Measurements from ENCODE around the gene VDR.

Gene VDR

GRCh38 chr12:47804171-47804570 lies 100.6 kb downstream of the VDR start:
- Histone ChIP-seq H2BK12ac (ENCODE audit: low read length in 2 of 2) (peak overlapping the region in 1 of 2 experiments; percentile 6), H3K9me3 (ENCODE audit: control insufficient read depth, low read length) (no peaks in the 10 kb centered on the region), H3K27me3 (ENCODE audit: control insufficient read depth in 1 of 2, insufficient read depth in 1 of 2, low read length in 2 of 2) (no peaks in the 10 kb centered on the region), H3K4ac (ENCODE audit: low read depth in 1 of 2, low read length in 2 of 2) (no peak overlapping the region), H4K91ac (ENCODE audit: low read length) (no peak overlapping the region), H2BK120ac (ENCODE audit: low read depth, low read length) (no peak overlapping the region), H3K4me2 (ENCODE audit: low read length, poor library complexity, severe bottlenecking) (no peak overlapping the region), H3K4me1 (ENCODE audit: control insufficient read depth, insufficient read depth, low read depth, low read length) (peaks cover 61% of the 10 kb centered on the region), H4K8ac (ENCODE audit: low read length) (no peak overlapping the region), H2BK5ac (ENCODE audit: low read depth, low read length, poor library complexity, severe bottlenecking) (no peak overlapping the region), H3K79me1 (replicated peaks; ENCODE audit: low read length, poor library complexity, severe bottlenecking) (peaks cover 18% of the 10 kb centered on the region), H3K18ac (ENCODE audit: low read depth in 1 of 2, low read length in 2 of 2) (no peak overlapping the region), H3K36me3 (ENCODE audit: control insufficient read depth in 1 of 2, insufficient read depth in 2 of 2, low read depth in 1 of 2, low read length in 2 of 2) (peaks cover 48 to 55% of the 10 kb centered on the region in 2 experiments), H3K23ac (ENCODE audit: low read length in 2 of 2) (peak overlapping the region in 1 of 2 experiments; percentile 35), H3K4me3 (ENCODE audit: insufficient read depth in 1 of 2, low read depth in 1 of 2, low read length in 2 of 2) (no peak overlapping the region), H2AFZ (ENCODE audit: low read depth, low read length) (no peak overlapping the region), H2AK5ac (ENCODE audit: low read length, severe bottlenecking) (no peak overlapping the region), H3K27ac (ENCODE audit: low read length, poor library complexity, severe bottlenecking) (no peak overlapping the region), H2BK15ac (ENCODE audit: low read depth, poor library complexity, severe bottlenecking) (no peak overlapping the region), H3K9ac (ENCODE audit: low read length) (peak overlapping the region; percentile 56), H3K14ac (ENCODE audit: low read length in 2 of 2) (no peak overlapping the region)
- 99% methylated on average over 8 of the region's 8 CpGs for WGBS
- DNase-seq, result no peak

GRCh38 chr12:47803191-47803875 lies 101.5 kb downstream of the VDR start:
- Histone ChIP-seq H4K91ac (ENCODE audit: low read length) (no peak overlapping the region), H3K27ac (ENCODE audit: low read length, poor library complexity, severe bottlenecking) (no peak overlapping the region), H3K4me3 (ENCODE audit: insufficient read depth in 1 of 2, low read depth in 1 of 2, low read length in 2 of 2) (no peak overlapping the region), H3K9me3 (ENCODE audit: control insufficient read depth, low read length) (no peaks in the 10 kb centered on the region), H2BK12ac (ENCODE audit: low read length in 2 of 2) (no peak overlapping the region), H3K18ac (ENCODE audit: low read depth in 1 of 2, low read length in 2 of 2) (peak overlapping the region in 1 of 2 experiments; percentile 67), H3K9ac (ENCODE audit: low read length) (peak overlapping the region; percentile 56), H3K36me3 (ENCODE audit: control insufficient read depth in 1 of 2, insufficient read depth in 2 of 2, low read depth in 1 of 2, low read length in 2 of 2) (peaks cover 56 to 60% of the 10 kb centered on the region in 2 experiments), H2BK15ac (ENCODE audit: low read depth, poor library complexity, severe bottlenecking) (no peak overlapping the region), H3K14ac (ENCODE audit: low read length in 2 of 2) (peak overlapping the region in 1 of 2 experiments; percentile 35), H3K27me3 (ENCODE audit: control insufficient read depth in 1 of 2, insufficient read depth in 1 of 2, low read length in 2 of 2) (no peaks in the 10 kb centered on the region), H4K8ac (ENCODE audit: low read length) (no peak overlapping the region), H3K79me1 (replicated peaks; ENCODE audit: low read length, poor library complexity, severe bottlenecking) (peaks cover 18% of the 10 kb centered on the region), H2AFZ (ENCODE audit: low read depth, low read length) (no peak overlapping the region), H3K4ac (ENCODE audit: low read depth in 1 of 2, low read length in 2 of 2) (no peak overlapping the region), H3K23ac (ENCODE audit: low read length in 2 of 2) (peak overlapping the region in 1 of 2 experiments; percentile 75), H2AK5ac (ENCODE audit: low read length, severe bottlenecking) (no peak overlapping the region), H2BK120ac (ENCODE audit: low read depth, low read length) (no peak overlapping the region), H3K4me2 (ENCODE audit: low read length, poor library complexity, severe bottlenecking) (no peak overlapping the region), H3K4me1 (ENCODE audit: control insufficient read depth, insufficient read depth, low read depth, low read length) (peaks cover 53% of the 10 kb centered on the region), H2BK5ac (ENCODE audit: low read depth, low read length, poor library complexity, severe bottlenecking) (no peak overlapping the region)
- 88% methylated on average over 12 of the region's 12 CpGs for WGBS
- DNase-seq, result no peak

GRCh38 chr12:47802312-47802711 lies 102.5 kb downstream of the VDR start:
- no peak for DNase-seq
- 74% methylated on average over 5 of the region's 5 CpGs for WGBS

GRCh38 chr12:47801904-47802246 lies 102.9 kb downstream of the VDR start:
- DNase-seq, result no peak
- H4K8ac ChIP-seq (ENCODE audit: low read length), result peak overlapping the region; percentile 62
- H3K4me1 ChIP-seq (ENCODE audit: control insufficient read depth, insufficient read depth, low read depth, low read length), result peaks cover 40% of the 10 kb centered on the region
- H3K4me2 ChIP-seq (ENCODE audit: low read length, poor library complexity, severe bottlenecking), result no peak overlapping the region
- H3K23ac ChIP-seq (ENCODE audit: low read length in 2 of 2), result peak overlapping the region in 1 of 2 experiments; percentile 77
- H3K27ac ChIP-seq (ENCODE audit: low read length, poor library complexity, severe bottlenecking), result no peak overlapping the region
- H2AFZ ChIP-seq (ENCODE audit: low read depth, low read length), result no peak overlapping the region
- peak overlapping the region; percentile 58 for H2AK5ac ChIP-seq (ENCODE audit: low read length, severe bottlenecking)
- H4K91ac ChIP-seq (ENCODE audit: low read length), result peak overlapping the region; percentile 46
- peak overlapping the region in 1 of 2 experiments; percentile 6 for H3K18ac ChIP-seq (ENCODE audit: low read depth in 1 of 2, low read length in 2 of 2)
- no peak overlapping the region for H2BK120ac ChIP-seq (ENCODE audit: low read depth, low read length)
- H3K36me3 ChIP-seq (ENCODE audit: control insufficient read depth in 1 of 2, insufficient read depth in 2 of 2, low read depth in 1 of 2, low read length in 2 of 2), result peaks cover 69 to 70% of the 10 kb centered on the region in 2 experiments
- peaks cover 29% of the 10 kb centered on the region for H3K79me1 ChIP-seq (replicated peaks; ENCODE audit: low read length, poor library complexity, severe bottlenecking)
- H3K9ac ChIP-seq (ENCODE audit: low read length), result peak overlapping the region; percentile 46
- H2BK12ac ChIP-seq (ENCODE audit: low read length in 2 of 2), result no peak overlapping the region
- H3K27me3 ChIP-seq (ENCODE audit: control insufficient read depth in 1 of 2, insufficient read depth in 1 of 2, low read length in 2 of 2), result no peaks in the 10 kb centered on the region
- H3K14ac ChIP-seq (ENCODE audit: low read length in 2 of 2), result no peak overlapping the region
- H2BK15ac ChIP-seq (ENCODE audit: low read depth, poor library complexity, severe bottlenecking), result no peak overlapping the region
- H3K4me3 ChIP-seq (ENCODE audit: insufficient read depth in 1 of 2, low read depth in 1 of 2, low read length in 2 of 2), result no peak overlapping the region
- WGBS, result 82% methylated on average over 8 of the region's 9 CpGs
- H3K9me3 ChIP-seq (ENCODE audit: control insufficient read depth, low read length), result no peaks in the 10 kb centered on the region
- H2BK5ac ChIP-seq (ENCODE audit: low read depth, low read length, poor library complexity, severe bottlenecking), result no peak overlapping the region
- H3K4ac ChIP-seq (ENCODE audit: low read depth in 1 of 2, low read length in 2 of 2), result peak overlapping the region in 1 of 2 experiments; percentile 46

More at GRCh38 chr12:47802312-47802711, 102.5 kb downstream of the VDR start:
- Histone ChIP-seq H2BK120ac (ENCODE audit: low read depth, low read length) (no peak overlapping the region), H3K23ac (ENCODE audit: low read length in 2 of 2) (peak overlapping the region in 1 of 2 experiments; percentile 77), H2BK12ac (ENCODE audit: low read length in 2 of 2) (no peak overlapping the region), H2AFZ (ENCODE audit: low read depth, low read length) (no peak overlapping the region), H3K4ac (ENCODE audit: low read depth in 1 of 2, low read length in 2 of 2) (peak overlapping the region in 1 of 2 experiments; percentile 46), H4K91ac (ENCODE audit: low read length) (no peak overlapping the region), H3K4me1 (ENCODE audit: control insufficient read depth, insufficient read depth, low read depth, low read length) (peaks cover 43% of the 10 kb centered on the region), H2BK5ac (ENCODE audit: low read depth, low read length, poor library complexity, severe bottlenecking) (no peak overlapping the region), H3K27ac (ENCODE audit: low read length, poor library complexity, severe bottlenecking) (no peak overlapping the region), H3K4me2 (ENCODE audit: low read length, poor library complexity, severe bottlenecking) (peak overlapping the region; percentile 17), H2BK15ac (ENCODE audit: low read depth, poor library complexity, severe bottlenecking) (peak overlapping the region; percentile 48), H3K18ac (ENCODE audit: low read depth in 1 of 2, low read length in 2 of 2) (peak overlapping the region; percentile 6 to 63), H4K8ac (ENCODE audit: low read length) (no peak overlapping the region), H3K9ac (ENCODE audit: low read length) (peak overlapping the region; percentile 46), H3K79me1 (replicated peaks; ENCODE audit: low read length, poor library complexity, severe bottlenecking) (peaks cover 26% of the 10 kb centered on the region), H3K27me3 (ENCODE audit: control insufficient read depth in 1 of 2, insufficient read depth in 1 of 2, low read length in 2 of 2) (no peaks in the 10 kb centered on the region), H3K14ac (ENCODE audit: low read length in 2 of 2) (no peak overlapping the region), H3K4me3 (ENCODE audit: insufficient read depth in 1 of 2, low read depth in 1 of 2, low read length in 2 of 2) (no peak overlapping the region), H2AK5ac (ENCODE audit: low read length, severe bottlenecking) (peak overlapping the region; percentile 58), H3K36me3 (ENCODE audit: control insufficient read depth in 1 of 2, insufficient read depth in 2 of 2, low read depth in 1 of 2, low read length in 2 of 2) (peaks cover 65 to 66% of the 10 kb centered on the region in 2 experiments), H3K9me3 (ENCODE audit: control insufficient read depth, low read length) (no peaks in the 10 kb centered on the region)
